Ascending aorta (tissue), 2 donors: ENCODE data around the gene ME2. TPM values are rescaled to one million over a fixed set of nuclear protein-coding genes. Genes with fewer than 3 reads are reported as not detected.

ENCODE experiments used
- DNase-seq, 2 donors: peaks; one replicate each; pipeline ENCODE4 v3.0.0-alpha.2; 2019; ENCODE audit warnings: low spot score in 2 of 2
- H3K27ac ChIP-seq, 2 donors: fragments of 200-600 bp; sonication (generic); one replicate each; pipeline ENCODE4 v1.5.1; 2016 to 2017; ENCODE audit warnings: mild to moderate bottlenecking in 1 of 2
- H3K27me3 ChIP-seq: fragments of 200-600 bp; sonication (generic); one replicate; pipeline ENCODE4 v1.5.1; 2017
- H3K36me3 ChIP-seq, 2 donors: fragments of 200-600 bp; sonication (generic); one replicate each; pipeline ENCODE4 v1.5.1; 2016
- H3K4me1 ChIP-seq, 2 donors: fragments of 200-600 bp; sonication (generic); one replicate each; pipeline ENCODE4 v1.5.1; 2016 to 2017; ENCODE audit warnings: mild to moderate bottlenecking in 1 of 2
- H3K4me3 ChIP-seq, 2 donors: fragments of 200-600 bp; sonication (generic); one replicate each; pipeline ENCODE4 v1.5.1; 2016 to 2017; ENCODE audit warnings: mild to moderate bottlenecking in 1 of 2
- H3K9me3 ChIP-seq, 2 donors: fragments of 200-600 bp; sonication (generic); one replicate each; pipeline ENCODE4 v1.5.1; 2016
- intact Hi-C: fragments of 100-400 bp; cut with DNase I; formaldehyde crosslinking; loops from one replicate; pipeline ENCODE4 v1.15.1; 2023
- total RNA-seq: library from RNA; depleted of rRNA; stranded (reverse); fragments of >200 nt; gene quantifications from one replicate; pipeline ENCODE4 v1.1.0, GENCODE V29; 2016
- TF ChIP-seq, protein P1 (sequence below), 3 experiments: fragments of 200-600 bp in 2 of 3; fragments of 450-650 bp in 1 of 3; sonication (generic) in 2 of 3; IDR thresholded peaks; one replicate each; pipeline ENCODE4 v1.5.1; 2016 to 2019; ENCODE audit warnings: antibody characterized with exemption in 3 of 3, mild to moderate bottlenecking in 1 of 3, moderate library complexity in 1 of 3

ME2 gene
- total RNA-seq, 1 donor from 2014 or later = 27.4 TPM

DNA sequence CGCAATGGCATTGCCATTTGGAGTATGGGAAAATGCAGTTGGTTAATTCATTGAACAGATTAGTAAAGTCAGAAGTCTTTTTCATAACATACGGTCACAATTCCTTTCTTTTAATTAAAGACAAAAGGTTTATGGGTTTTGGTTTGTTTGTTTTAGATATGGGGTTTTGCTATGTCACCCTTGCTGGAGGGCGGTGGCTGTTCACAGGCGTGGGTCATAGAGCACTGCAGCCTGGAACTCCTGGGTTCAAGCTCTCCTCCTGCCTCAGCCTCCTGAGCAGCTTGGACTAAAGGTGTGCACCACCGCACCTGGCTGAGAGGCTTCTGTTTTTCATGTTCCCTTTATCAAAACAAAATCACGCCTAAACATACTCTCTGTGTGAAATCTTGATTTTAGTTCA, 70.3 kb downstream of the ME2 start:
- intact Hi-C loops = no loop called here
- Histone ChIP-seq H3K4me3 (no peak overlapping the region), H3K27me3 (no peaks in the 10 kb centered on the region), H3K9me3 (no peaks in the 10 kb centered on the region), H3K27ac (no peak overlapping the region), H3K36me3 (peaks cover 4 to 12% of the 10 kb centered on the region in 2 donors), H3K4me1 (no peaks in the 10 kb centered on the region)
- TF ChIP-seq, protein P1, sequence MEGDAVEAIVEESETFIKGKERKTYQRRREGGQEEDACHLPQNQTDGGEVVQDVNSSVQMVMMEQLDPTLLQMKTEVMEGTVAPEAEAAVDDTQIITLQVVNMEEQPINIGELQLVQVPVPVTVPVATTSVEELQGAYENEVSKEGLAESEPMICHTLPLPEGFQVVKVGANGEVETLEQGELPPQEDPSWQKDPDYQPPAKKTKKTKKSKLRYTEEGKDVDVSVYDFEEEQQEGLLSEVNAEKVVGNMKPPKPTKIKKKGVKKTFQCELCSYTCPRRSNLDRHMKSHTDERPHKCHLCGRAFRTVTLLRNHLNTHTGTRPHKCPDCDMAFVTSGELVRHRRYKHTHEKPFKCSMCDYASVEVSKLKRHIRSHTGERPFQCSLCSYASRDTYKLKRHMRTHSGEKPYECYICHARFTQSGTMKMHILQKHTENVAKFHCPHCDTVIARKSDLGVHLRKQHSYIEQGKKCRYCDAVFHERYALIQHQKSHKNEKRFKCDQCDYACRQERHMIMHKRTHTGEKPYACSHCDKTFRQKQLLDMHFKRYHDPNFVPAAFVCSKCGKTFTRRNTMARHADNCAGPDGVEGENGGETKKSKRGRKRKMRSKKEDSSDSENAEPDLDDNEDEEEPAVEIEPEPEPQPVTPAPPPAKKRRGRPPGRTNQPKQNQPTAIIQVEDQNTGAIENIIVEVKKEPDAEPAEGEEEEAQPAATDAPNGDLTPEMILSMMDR (IDR thresholded peaks at IDR 0.05) = no peak
- DNase-seq = no peak

DNA sequence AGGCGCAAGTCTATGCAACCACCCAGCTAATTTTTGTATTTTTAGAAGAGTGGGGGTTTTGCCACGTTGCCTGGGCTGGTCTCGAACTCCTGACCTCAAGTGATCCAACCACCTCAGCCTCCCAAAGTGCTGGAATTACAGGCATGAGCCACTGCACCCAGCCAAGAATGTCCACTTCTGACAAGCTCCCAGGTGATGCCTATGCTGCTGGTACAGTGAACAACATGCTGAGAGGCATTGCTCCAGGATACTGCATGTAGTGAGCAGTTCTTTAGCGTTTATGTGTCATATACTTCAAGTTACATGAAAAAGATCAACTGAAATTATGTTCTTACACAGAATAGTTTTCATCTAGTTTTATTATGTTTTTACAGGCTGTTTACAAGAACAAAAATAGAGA, 71.7 kb downstream of the ME2 start:
- no peak overlapping the region for H3K4me3 ChIP-seq
- H3K27ac ChIP-seq = no peak overlapping the region
- H3K36me3 ChIP-seq = peaks cover 2% of the 10 kb centered on the region in 2 donors
- H3K27me3 ChIP-seq = no peaks in the 10 kb centered on the region
- intact Hi-C loops = no loop called here
- H3K4me1 ChIP-seq = no peaks in the 10 kb centered on the region
- no peak for DNase-seq
- no peaks in the 10 kb centered on the region for H3K9me3 ChIP-seq
- TF ChIP-seq, protein P1 (IDR thresholded peaks at IDR 0.05) = no peak

DNA sequence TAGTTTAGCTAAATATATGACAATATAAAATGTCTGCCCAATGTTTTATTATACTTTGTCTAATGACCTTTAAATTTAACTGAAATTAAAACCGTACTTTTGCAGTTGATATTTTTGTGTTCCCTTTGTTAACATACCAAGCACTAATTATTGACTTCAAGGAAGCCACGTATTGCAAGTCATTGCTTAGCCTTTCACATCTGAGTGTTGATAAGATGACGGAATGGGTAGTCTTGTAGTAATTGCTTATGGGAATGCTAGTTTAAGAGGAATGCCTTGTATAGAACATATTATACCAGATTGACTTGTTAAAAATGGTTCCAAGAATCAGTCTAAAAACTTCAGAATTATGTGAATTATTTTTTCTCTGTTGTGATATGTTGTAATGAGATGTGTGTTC, 74.9 kb downstream of the ME2 start:
- Histone ChIP-seq H3K4me3 (no peak overlapping the region), H3K27ac (no peak overlapping the region), H3K27me3 (no peaks in the 10 kb centered on the region), H3K9me3 (no peaks in the 10 kb centered on the region), H3K36me3 (no peaks in the 10 kb centered on the region), H3K4me1 (no peaks in the 10 kb centered on the region)
- DNase-seq = no peak
- TF ChIP-seq, protein P1 (IDR thresholded peaks at IDR 0.05) = no peak
- intact Hi-C loops = no loop called here

DNA sequence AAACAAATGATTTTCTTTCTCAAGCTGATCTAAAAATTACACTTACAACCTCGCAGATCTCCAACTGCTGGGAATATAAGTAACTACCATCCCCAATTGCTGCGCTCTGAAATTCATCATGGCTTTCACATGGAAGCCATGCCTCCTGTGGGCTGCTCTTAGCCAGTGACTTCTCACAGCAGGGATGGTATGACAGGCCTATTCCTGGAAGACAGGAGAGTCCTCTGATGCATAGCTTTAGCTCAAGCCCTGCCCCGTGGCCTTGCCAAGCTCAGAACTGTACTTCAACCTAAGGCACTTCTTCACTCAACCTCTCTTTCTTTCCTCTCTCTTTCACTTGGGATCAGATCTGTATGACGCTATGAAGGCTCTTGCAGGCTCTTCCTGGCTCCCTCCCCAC, 76.3 kb downstream of the ME2 start:
- intact Hi-C loops = no loop called here

DNA sequence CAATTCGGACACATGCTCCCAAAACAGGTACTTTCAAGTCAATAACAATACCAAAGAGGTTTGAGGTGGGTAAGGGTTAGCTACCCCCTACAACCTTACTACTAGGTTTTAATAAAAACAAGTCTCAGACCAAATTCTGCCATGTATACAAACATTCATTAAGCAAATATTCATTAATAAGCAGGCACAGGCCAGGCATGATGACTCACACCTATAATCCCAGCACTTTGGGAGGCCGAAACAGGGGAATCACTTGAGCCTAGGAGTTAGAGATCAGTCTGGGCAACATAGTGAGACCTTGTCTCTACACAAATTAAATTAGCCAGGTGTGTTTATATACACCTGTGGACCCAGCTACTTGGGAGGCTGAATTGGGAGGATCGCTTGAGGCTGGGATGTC, 77.2 kb downstream of the ME2 start:
- Histone ChIP-seq H3K27me3 (no peaks in the 10 kb centered on the region), H3K9me3 (peaks cover 0 to 3% of the 10 kb centered on the region in 2 donors), H3K4me3 (no peak overlapping the region), H3K4me1 (no peaks in the 10 kb centered on the region), H3K36me3 (no peaks in the 10 kb centered on the region), H3K27ac (no peak overlapping the region)
- no peak for DNase-seq
- intact Hi-C loops = no loop called here
- TF ChIP-seq, protein P1 (IDR thresholded peaks at IDR 0.05) = no peak

More for the DNA sequence above, 76.3 kb downstream of the ME2 start:
- Histone ChIP-seq H3K4me1 (no peaks in the 10 kb centered on the region), H3K27me3 (no peaks in the 10 kb centered on the region), H3K36me3 (no peaks in the 10 kb centered on the region), H3K27ac (no peak overlapping the region), H3K9me3 (no peaks in the 10 kb centered on the region), H3K4me3 (no peak overlapping the region)
- TF ChIP-seq, protein P1 (IDR thresholded peaks at IDR 0.05) = no peak
- no peak for DNase-seq

DNA sequence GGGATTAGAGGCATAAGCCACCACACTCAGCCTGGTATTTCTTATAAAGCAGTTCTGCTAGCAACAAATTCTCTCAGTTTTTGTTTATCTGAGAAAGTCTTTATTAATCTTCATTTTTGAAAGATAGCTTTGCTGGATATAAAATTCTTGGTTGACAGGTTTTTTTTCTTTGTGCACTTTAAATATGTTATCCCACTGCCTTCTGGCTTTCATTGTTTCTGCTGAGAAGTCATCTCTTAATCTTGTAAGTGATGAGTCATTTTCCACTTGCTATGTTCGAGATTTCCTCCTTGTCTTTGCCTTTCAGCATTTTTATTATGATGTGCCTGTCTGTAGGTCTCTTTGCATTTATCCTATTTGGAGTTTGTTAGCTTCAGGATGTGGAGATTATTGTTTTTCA, 83.1 kb downstream of the ME2 start:
- Histone ChIP-seq H3K9me3 (peaks cover 8 to 22% of the 10 kb centered on the region in 2 donors), H3K4me3 (no peak overlapping the region), H3K4me1 (no peaks in the 10 kb centered on the region), H3K27ac (no peak overlapping the region), H3K27me3 (no peaks in the 10 kb centered on the region), H3K36me3 (no peaks in the 10 kb centered on the region)
- TF ChIP-seq, protein P1 (IDR thresholded peaks at IDR 0.05) = no peak
- DNase-seq = no peak
- intact Hi-C loops = no loop called here
